ENCODE data around the gene AOC1. TPM values are rescaled to one million over a fixed set of nuclear protein-coding genes. Genes with fewer than 3 reads are reported as not detected.

Gene AOC1
- total RNA-seq, 1 experiment from 2014 or later, result not detected

GRCh38 chr7:150835702-150836280, 16.5 kb upstream of the AOC1 start:
- no peaks in the 10 kb centered on the region for H3K4me1 ChIP-seq (ENCODE audit: insufficient read depth, low read length)
- CTCF ChIA-PET, result no interaction called here
- ATAC-seq (no peak), DNase-seq (no peak)
- no peak overlapping the region for H3K4me2 ChIP-seq (ENCODE audit: low read length)
- H2AFZ ChIP-seq (ENCODE audit: low read length), result no peak overlapping the region
- no peak overlapping the region for H3K27ac ChIP-seq (ENCODE audit: low read length)
- H3K4me3 ChIP-seq (ENCODE audit: low read length), result no peak overlapping the region
- no TSS peak for BruUV-seq (replicated peaks)
- no peaks in the 10 kb centered on the region for H3K79me2 ChIP-seq (ENCODE audit: low read length)
- H3K9me3 ChIP-seq (ENCODE audit: low read length), result no peaks in the 10 kb centered on the region
- no peaks in the 10 kb centered on the region for H3F3A ChIP-seq (ENCODE audit: low read length, unreplicated experiment)
- intact Hi-C loops (cut with micrococcal nuclease), result no loop called here
- POLR2A ChIA-PET (ENCODE audit: unreplicated experiment), result no interaction called here
- no peak overlapping the region for H3K9ac ChIP-seq (ENCODE audit: low read length)
- peaks cover 23% of the 10 kb centered on the region for H3K27me3 ChIP-seq (ENCODE audit: low read length)
- H3K9me2 ChIP-seq (replicated peaks; ENCODE audit: low read length), result no peaks in the 10 kb centered on the region
- TF ChIP-seq CTCF (conservative IDR thresholded peaks at IDR 0.05; ENCODE audit: low read depth, low read length) (no peak), EZH2phosphoT487 (IDR thresholded peaks at IDR 0.05; ENCODE audit: borderline replicate concordance, low read length) (no peak)
- no peaks in the 10 kb centered on the region for H4K20me1 ChIP-seq (ENCODE audit: low read length)
- no peaks in the 10 kb centered on the region for H3K36me3 ChIP-seq (ENCODE audit: low read depth, low read length)

GRCh38 chr7:150838965-150839650, 13.2 kb upstream of the AOC1 start:
- DNase-seq (no peak), ATAC-seq (no peak)
- peaks cover 36% of the 10 kb centered on the region for H3K27me3 ChIP-seq (ENCODE audit: low read length)
- no peaks in the 10 kb centered on the region for H3K4me1 ChIP-seq (ENCODE audit: insufficient read depth, low read length)
- CTCF ChIA-PET, result no interaction called here
- H4K20me1 ChIP-seq (ENCODE audit: low read length), result no peaks in the 10 kb centered on the region
- H3K36me3 ChIP-seq (ENCODE audit: low read depth, low read length), result no peaks in the 10 kb centered on the region
- TF ChIP-seq EZH2phosphoT487 (IDR thresholded peaks at IDR 0.05; ENCODE audit: borderline replicate concordance, low read length), result no peak
- no peak for TF ChIP-seq EZH2 (IDR thresholded peaks at IDR 0.05; ENCODE audit: low read length, unreplicated experiment)
- no peak for TF ChIP-seq CTCF (conservative IDR thresholded peaks at IDR 0.05; ENCODE audit: low read depth, low read length)
- H3K4me3 ChIP-seq (ENCODE audit: low read length), result no peak overlapping the region
- no peak overlapping the region for H3K9ac ChIP-seq (ENCODE audit: low read length)
- no peak overlapping the region for H3K27ac ChIP-seq (ENCODE audit: low read length)
- no peaks in the 10 kb centered on the region for H3F3A ChIP-seq (ENCODE audit: low read length, unreplicated experiment)
- no peak overlapping the region for H2AFZ ChIP-seq (ENCODE audit: low read length)
- H3K4me2 ChIP-seq (ENCODE audit: low read length), result no peak overlapping the region
- intact Hi-C loops (cut with micrococcal nuclease), result no loop called here
- POLR2A ChIA-PET (ENCODE audit: unreplicated experiment), result no interaction called here
- BruUV-seq (replicated peaks), result no TSS peak
- H3K9me3 ChIP-seq (ENCODE audit: low read length), result no peaks in the 10 kb centered on the region
- H3K9me2 ChIP-seq (replicated peaks; ENCODE audit: low read length), result no peaks in the 10 kb centered on the region
- H3K79me2 ChIP-seq (ENCODE audit: low read length), result no peaks in the 10 kb centered on the region

- H3K79me2 ChIP-seq (ENCODE audit: low read length), result no peaks in the 10 kb centered on the region
- H3K4me3 ChIP-seq (ENCODE audit: low read length), result no peak overlapping the region
- no peak overlapping the region for H2AFZ ChIP-seq (ENCODE audit: low read length)
- TF ChIP-seq CTCF (conservative IDR thresholded peaks at IDR 0.05; ENCODE audit: low read depth, low read length), result no peak
- no peak for TF ChIP-seq EZH2phosphoT487 (IDR thresholded peaks at IDR 0.05; ENCODE audit: borderline replicate concordance, low read length)
- no peak for TF ChIP-seq EZH2 (IDR thresholded peaks at IDR 0.05; ENCODE audit: low read length, unreplicated experiment)
- H3K9me2 ChIP-seq (replicated peaks; ENCODE audit: low read length), result no peaks in the 10 kb centered on the region
- ChIA-PET POLR2A (ENCODE audit: unreplicated experiment) (no interaction called here), CTCF (no interaction called here)
- BruUV-seq (replicated peaks), result no TSS peak
- intact Hi-C loops (cut with micrococcal nuclease), result no loop called here
- ATAC-seq, result no peak
- peaks cover 62% of the 10 kb centered on the region for H3K27me3 ChIP-seq (ENCODE audit: low read length)
- H3K4me2 ChIP-seq (ENCODE audit: low read length), result no peak overlapping the region
- no peak overlapping the region for H3K27ac ChIP-seq (ENCODE audit: low read length)
- H3K9ac ChIP-seq (ENCODE audit: low read length), result no peak overlapping the region
- H4K20me1 ChIP-seq (ENCODE audit: low read length), result no peaks in the 10 kb centered on the region
- DNase-seq, result no peak
- no peaks in the 10 kb centered on the region for H3K9me3 ChIP-seq (ENCODE audit: low read length)
- no peaks in the 10 kb centered on the region for H3K4me1 ChIP-seq (ENCODE audit: insufficient read depth, low read length)
- no peaks in the 10 kb centered on the region for H3F3A ChIP-seq (ENCODE audit: low read length, unreplicated experiment)
- H3K36me3 ChIP-seq (ENCODE audit: low read depth, low read length), result no peaks in the 10 kb centered on the region
These were observed 10.3 kb upstream of the AOC1 start for GRCh38 chr7:150842018-150842417.

All from PC-3 (cell line).